GM20431 (cell line): Measurements from ENCODE around the gene APLN.

ENCODE experiments used
- in situ Hi-C: fragments of 300-500 bp; cut with MseI, MboI; formaldehyde crosslinking; loops from one replicate; pipeline ENCODE4 v1.15.0; 2020; ENCODE audit warnings: low sequenced_read_pairs; ENCODE audit not compliant: unreplicated experiment

APLN gene

GRCh38 chrX:129654652-129655546 is at the start of gene APLN:
Gene APLN, minus strand, starts transcription at chrX:129654956. Its CDS starts 326 bp downstream, at chrX:129654630.
- in situ Hi-C loops: no loop called here

- in situ Hi-C loops: no loop called here
Observed at GRCh38 chrX:129704491-129704890, 49.7 kb upstream of the APLN start.

GRCh38 chrX:129701624-129702069 is 46.9 kb upstream of the APLN start:
- in situ Hi-C loops: no loop called here

- in situ Hi-C loops: no loop called here
Observed at GRCh38 chrX:129700536-129700935, 45.8 kb upstream of the APLN start.

- in situ Hi-C loops: no loop called here
Observed at GRCh38 chrX:129698150-129698549, 43.4 kb upstream of the APLN start.

DNA sequence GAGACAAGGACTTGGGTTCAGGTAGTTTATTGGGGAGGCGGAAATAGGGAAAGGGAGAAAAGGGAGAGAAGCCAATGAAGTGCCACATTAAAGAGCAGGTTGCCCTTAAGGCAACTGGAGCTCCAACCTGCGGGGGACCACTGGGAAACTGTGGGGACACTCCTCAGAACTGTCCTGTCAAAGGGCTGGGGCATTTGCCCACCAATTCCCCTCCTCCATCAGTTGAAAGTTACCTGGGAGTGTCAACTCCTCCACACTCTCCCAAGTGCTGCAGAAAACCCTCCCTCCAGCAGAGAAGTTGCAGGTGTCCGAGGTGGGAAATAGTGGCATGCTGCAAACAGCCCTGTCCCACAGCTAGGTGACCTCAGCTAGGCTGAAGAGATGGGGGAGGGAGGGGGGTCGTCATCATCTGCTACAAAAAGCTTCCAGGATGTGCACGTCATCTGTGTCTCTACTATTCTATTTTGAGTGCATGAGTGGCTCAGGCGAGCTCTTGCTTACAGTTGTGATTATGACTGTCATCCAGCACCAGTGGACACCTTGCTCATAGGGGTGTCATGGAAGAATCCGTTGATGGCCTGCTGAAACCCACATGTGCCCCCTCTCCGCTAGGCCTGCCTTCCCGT is 42.6 kb upstream of the APLN start:
- in situ Hi-C loops: no loop called here

DNA sequence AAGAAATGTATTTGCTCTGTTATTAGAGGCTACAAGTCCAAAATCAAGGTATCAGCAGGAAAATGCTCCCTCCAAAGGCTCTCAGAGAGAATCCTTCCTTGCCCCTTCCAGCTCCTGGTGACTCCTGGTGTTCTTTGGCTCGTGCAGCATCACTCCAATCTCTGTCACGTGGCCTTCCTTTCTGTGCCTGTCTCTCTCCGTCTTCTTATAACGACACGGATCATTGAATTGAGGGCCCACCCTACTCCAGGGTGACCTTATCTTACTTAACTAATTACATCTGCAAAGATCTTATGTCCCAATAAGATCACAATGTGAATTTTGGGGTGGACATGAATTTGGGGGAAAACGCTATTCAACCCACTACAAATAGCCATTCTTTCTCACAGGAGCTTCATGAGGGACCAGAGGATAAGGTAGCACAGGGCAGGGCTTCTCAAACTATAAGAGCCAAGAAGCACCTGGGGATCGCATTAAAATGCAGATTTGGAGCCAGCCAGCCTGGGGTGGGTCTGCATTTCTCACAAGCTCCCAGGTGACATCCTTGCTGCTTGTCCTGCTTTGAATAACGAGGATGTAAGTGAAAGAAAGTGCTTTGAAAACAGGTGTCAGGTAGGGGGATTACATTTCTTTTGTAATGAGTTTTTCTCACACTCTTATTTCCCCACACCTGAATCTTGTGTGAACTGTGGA is 41.9 kb upstream of the APLN start:
- in situ Hi-C loops: no loop called here

GRCh38 chrX:129695937-129696336 is 41.2 kb upstream of the APLN start:
- in situ Hi-C loops: no loop called here

DNA sequence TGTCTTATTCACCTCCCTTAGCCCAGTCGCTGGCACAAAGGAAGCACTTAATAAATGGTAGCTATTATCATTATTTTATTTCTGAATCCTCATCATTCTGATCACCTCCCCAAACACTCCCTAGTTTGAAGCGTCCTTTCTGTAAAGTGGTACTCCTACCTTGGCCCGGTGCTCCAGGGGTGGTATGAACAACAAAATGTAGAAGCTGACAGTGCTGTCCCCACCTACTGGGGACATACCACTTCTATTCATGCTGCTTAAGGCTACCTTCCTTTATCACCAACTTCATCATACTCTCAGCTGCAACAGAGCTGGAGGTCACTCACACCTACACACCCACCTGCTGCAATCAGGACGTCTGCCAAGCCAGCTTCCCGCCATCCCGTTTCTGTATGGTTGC is 40.8 kb upstream of the APLN start:
- in situ Hi-C loops: no loop called here

- in situ Hi-C loops: no loop called here
Observed at GRCh38 chrX:129694805-129695204, 40.0 kb upstream of the APLN start.

DNA sequence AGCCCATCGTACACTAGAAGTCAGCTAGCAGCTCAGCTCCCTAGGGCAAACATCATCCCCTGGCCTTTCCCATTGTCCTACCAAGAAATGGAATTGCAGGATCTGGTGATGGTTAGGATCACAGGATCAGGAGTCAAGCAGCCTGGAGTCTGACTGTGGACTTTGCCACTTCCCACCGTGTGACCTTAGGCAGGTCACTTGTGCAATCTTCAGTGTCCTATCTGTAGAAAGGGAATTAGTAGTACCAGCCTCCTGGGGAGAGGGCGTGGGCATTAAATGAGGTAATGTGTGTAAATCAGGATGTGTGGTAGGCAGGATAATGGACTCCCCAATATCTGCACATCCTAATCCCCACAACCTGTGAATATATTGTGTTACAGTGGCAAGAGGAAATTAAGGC is 38.6 kb upstream of the APLN start:
- in situ Hi-C loops: no loop called here

DNA sequence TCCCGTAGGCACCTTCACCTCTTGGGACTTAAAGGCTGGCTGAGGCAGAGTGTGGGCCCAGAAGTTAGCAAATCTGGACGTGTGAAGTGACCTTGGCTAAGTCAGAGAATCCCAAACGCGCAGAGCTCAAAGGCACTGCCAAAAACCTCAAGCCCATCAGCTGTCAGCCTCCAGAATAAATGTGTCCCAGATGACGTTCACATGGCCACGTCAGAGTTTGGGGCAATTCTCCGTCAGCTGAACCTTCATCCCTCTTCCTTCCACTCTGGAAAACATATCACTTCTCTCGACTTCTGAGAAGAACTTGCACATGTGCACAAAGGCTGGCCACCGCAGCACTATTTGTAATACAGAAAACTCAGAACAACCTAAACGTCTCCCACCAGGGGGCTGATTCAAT is 35.7 kb upstream of the APLN start:
- in situ Hi-C loops: no loop called here

GRCh38 chrX:129689796-129690195 is 35.0 kb upstream of the APLN start:
- in situ Hi-C loops: no loop called here

DNA sequence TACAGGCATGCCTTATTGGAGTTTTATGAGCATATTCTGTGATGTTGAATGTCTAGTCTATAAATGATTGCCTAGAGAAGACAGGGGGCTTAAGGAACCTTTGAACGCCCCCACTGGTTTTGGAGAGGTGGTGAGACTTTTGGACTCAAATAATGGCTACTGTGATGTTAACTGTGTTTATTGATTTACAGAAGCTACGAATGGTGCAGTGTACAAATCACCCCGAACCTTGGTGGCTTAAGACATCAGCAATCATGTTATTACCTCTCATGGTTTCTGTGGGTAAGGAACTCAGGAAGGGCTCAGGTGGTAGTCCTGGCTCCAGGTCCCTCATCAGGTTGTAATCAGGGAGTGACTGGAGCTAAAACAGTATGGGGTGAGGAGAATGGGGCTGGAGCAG is 33.3 kb upstream of the APLN start:
- in situ Hi-C loops: no loop called here

GRCh38 chrX:129686422-129686948 is 31.7 kb upstream of the APLN start:
- in situ Hi-C loops: no loop called here

DNA sequence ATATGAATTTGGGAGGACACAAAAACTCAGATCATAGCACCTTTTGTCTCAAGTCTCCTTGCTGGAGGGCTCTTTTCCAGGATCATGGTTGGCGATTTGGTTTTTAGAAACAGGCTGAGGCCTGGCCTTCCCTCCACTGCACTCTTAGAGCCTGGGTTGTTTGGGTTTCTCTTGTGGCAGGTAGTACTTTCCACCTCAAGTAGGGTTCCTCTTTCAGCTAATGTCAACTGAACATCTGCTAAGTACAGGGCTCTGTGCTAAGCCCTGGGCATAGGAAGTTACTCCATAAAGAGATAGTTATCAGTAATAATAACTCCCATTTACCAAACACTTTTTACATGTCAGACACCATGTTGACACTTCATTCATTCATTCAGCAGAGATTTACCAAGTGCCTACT is 28.2 kb upstream of the APLN start:
- in situ Hi-C loops: no loop called here

DNA sequence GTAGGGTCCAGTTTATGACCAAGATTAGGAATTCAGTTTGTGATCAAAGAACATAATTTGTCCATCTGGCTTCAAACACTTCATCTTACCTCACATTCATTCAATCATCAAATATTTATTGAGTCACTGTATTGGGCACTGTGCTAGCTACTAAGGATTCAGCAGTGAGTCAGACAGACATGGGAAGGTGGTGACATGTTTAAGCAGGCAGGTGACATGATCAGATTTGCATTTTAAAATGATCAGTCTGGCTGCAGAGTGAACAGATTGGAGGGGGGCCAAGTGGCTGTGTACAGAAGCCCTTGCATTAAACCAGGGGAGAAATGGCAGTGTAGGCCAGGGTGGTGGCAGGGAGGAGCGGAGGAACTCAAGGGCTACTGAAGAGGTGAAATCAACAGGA is 25.1 kb upstream of the APLN start:
- in situ Hi-C loops: no loop called here

- in situ Hi-C loops: no loop called here
Observed at GRCh38 chrX:129678614-129679195, 23.9 kb upstream of the APLN start.

DNA sequence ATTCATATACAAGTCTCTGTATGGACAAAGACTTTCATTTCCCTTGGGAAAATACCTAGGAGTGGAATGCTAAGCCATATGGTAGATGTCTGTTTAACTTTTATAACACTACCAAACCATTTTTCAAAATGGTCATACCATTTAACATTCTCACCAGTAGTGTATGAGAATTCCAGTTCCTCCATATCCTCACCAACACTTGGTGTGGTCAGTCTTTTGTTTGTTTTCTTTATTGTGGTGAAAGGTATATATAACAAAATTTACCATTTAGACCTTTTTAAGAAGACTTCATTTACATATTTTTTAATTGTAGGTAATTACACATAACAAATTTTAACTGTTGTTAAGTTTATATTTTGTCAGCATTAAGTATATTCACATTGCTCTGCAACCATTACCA is 12.7 kb upstream of the APLN start:
- in situ Hi-C loops: no loop called here

GRCh38 chrX:129665916-129666644 is 11.3 kb upstream of the APLN start:
- in situ Hi-C loops: no loop called here
